Activated CD4-positive, alpha-beta T cell treated with anti-CD3 and anti-CD28 coated beads, Interleukin-2, Interleukin-6, amounts not matched to agents 100 ng/mL and 50 ng/mL, durations not matched to agents 16 hours and 8 hours (primary cell): ENCODE results near the gene PTPRJ.

Experiments used
- DNase-seq: peaks from one replicate; pipeline ENCODE4 v3.0.0-alpha.2; 2020

PTPRJ gene

GRCh38 chr11:47997063-47998053 is 17.0 kb downstream of the PTPRJ start:
- no peak for DNase-seq

DNA sequence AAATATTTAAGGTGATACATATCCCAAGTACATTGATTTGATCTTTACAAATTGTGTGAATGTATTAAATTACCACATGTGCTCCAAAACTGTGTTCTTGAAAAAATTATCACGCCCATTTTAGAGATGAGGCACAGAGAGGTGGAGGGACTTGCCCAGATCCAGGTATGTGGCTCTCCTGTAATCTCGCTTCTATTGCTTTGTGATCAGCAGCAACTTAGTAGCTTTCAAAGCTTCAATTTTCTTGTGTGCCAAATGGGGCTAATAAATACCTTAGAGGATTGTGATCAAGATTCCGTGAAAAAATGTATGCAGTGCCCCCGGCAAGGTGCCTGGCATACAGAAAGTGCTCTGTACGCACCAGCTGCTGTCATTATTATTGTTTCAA is 18.0 kb downstream of the PTPRJ start:
- DNase-seq = no peak

DNA sequence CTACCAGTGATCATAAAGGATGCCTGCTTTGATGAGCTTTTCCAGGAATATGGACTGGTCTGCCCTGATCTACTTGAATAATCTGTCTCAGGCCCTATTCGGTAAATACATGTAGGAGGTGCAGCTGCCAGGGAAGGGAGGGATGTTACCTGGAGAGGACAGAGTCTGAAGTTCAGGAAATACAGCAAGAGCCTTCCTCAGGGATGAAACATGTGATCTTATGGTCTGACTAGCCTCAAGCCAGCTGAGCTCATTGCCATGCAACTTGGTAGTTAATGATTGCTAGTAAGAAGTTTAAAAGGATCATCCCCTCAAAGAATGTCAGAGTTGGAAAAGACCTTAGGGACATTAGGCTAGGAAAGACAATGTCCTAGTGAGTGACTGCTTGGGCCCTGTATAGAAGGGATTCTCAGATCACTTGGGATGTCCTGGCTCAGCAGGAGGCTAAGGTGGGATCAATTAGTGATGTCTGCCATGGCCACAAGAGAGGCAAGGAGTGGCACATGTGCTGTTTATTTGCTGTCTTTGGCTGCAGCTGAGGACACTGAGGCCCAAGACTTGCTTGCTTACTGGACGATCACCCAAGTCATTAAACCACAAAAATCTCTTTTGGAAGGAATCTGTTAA is 18.5 kb downstream of the PTPRJ start:
- DNase-seq = no peak

- DNase-seq = no peak
These were observed 20.1 kb downstream of the PTPRJ start for GRCh38 chr11:48000432-48000831.

DNA sequence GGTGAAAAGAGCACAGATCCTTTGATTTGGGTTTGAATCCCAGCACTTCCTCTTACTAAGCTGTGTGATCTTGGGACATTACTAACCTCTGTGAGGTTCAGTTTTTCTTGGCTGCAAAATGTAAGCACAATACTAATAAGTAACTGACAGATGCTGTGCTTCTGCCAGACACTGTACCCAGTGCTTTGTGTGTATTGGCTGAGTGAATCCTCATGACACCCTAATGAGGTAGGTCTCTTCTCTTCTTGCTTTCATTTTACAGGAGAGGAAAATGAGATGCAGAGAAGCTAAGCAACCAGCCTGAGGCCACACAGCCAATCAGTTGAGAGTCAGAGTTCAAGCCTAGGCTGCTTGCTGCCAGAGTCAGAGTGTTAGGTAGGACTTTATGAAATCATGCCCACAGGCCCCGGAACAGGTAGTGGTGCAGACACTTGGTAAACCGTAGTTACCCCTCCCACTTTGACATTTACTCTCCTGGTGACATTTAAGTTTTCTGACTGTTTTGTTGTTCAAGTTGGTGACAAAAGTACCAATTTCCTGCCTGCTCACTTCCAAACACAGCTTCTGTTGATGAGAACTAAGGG is 21.2 kb downstream of the PTPRJ start:
- DNase-seq = peak; percentile 93

DNA sequence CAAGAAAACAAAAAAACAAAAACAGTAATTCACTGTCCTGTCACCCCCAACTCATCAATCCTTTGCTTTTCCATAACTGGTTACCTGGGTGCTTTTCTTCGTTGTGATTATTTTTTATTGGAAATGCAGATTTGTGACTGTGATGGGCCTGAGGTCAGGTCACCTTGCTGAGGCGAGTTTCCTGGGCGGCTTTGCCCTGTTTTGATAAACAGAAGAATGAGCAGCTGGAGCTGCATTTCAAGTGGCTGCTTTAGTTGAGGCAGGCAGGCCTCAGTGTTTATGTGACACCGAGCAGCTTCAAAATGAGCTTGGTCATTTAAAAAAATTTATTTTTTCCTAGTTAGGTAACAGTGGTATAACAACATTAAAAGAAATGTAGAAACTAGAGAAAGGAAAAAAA is 22.2 kb downstream of the PTPRJ start:
- DNase-seq = no peak

DNA sequence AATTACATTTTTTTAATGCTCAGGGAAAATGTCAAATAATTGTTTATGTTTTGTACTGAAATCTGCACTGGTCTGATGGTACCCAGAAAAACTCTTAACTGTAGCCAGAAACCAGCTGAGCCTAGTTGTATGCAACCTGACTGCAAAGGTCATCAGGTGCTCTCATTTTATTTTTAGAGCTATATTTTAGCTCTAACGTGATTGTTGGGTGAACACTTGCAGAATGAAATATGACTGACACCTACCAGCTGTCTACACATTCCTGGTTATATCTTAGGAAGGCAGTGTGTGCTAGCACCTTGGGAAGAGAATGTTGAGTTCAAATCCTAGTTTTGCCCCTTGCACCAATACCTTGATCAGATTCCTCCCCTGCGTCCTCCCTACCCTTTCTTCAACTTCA is 23.6 kb downstream of the PTPRJ start:
- no peak for DNase-seq

- no peak for DNase-seq
These were observed 24.1 kb downstream of the PTPRJ start for GRCh38 chr11:48004456-48004855.

- peak; percentile 69 for DNase-seq
These were observed 24.8 kb downstream of the PTPRJ start for GRCh38 chr11:48005136-48005535.

DNA sequence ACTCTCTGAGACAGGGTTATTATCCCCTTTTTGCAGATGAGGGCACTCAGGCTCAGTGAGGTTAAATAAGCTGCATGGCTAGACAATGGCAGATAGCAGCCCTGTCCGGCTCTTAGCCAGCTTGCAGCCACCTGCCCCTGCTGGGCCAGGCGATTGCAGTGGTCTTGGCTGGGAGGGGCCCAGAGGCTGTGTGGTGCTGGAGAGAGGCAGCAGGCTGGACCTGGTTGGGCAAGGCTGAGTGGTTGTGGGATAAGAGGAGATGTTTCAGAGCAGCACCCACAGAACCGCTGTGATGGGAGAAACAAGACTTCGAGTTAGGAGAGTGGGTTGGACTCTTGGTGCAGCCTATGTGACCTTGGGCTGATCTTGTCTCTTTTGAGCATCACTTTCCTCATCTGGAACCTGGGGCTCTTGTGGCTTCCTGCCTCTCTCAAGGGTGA is 25.5 kb downstream of the PTPRJ start:
- DNase-seq = peak; percentile 69

- peak; percentile 93 for DNase-seq
These were observed 26.1 kb downstream of the PTPRJ start for GRCh38 chr11:48006301-48006992.

DNA sequence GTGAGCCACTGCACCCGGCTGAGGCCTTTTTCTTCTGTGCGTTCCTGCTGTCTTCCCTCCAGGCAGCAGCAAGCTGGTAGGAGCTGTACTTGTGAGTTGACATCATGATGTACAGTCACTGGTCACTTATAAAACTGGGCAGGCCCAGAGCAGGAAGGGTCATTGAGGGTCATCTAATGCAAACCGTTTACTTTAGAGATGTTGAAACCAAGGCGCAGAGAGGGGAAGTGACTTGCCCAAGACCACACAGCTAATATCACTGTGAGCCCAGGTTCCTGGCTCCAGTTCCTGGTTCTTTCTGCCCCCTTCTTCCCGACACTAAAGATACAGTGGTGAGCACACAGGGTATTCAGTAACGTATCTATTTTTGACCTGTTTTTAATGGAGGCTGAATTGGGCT is 27.3 kb downstream of the PTPRJ start:
- no peak for DNase-seq

DNA sequence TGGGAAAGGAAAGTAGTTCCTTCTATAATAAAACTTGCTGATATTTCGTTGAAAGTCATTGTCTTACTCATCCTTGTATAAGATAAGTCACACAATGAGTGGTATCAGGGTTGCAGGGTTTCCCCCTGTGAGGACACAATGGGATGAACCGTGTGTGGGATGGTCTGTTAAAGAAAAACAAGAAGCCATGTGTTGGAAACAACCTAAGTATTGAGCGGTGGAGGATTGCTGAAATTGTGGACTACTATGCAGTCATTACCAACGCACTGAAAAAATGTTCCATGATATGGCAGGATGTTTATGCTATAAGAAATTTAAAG is 28.6 kb downstream of the PTPRJ start:
- peak; percentile 92 for DNase-seq

- no peak for DNase-seq
These were observed 30.9 kb downstream of the PTPRJ start for GRCh38 chr11:48011102-48011797.

DNA sequence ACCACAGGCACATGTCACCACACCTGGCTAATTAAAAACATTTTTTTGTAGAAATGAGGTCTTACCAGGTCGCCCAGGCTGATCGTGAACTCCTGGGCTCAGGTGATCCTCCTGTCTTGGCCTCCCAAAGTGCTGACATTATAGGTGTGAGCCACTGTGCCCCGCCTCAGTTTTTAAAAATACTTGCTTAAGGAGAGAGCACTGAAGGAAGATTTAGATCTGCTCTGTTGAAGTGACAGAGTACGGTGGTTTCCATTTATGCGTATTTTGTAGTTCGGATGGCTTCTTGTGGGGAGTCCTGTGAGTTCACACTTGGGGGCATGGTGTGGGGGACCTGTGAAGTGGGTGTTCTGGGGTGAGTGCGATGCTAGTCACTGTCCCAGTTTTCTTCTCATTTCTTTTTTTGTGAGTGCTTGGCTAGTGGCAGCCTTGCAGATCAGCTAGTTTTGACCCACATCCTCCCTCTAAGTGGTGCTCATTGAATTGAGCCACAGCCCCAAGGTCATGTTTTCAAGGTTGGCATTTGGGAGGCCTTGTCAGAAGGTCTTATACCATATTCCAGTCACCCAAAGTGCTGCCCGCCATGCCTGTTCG is 31.5 kb downstream of the PTPRJ start:
- peak; percentile 72 for DNase-seq

DNA sequence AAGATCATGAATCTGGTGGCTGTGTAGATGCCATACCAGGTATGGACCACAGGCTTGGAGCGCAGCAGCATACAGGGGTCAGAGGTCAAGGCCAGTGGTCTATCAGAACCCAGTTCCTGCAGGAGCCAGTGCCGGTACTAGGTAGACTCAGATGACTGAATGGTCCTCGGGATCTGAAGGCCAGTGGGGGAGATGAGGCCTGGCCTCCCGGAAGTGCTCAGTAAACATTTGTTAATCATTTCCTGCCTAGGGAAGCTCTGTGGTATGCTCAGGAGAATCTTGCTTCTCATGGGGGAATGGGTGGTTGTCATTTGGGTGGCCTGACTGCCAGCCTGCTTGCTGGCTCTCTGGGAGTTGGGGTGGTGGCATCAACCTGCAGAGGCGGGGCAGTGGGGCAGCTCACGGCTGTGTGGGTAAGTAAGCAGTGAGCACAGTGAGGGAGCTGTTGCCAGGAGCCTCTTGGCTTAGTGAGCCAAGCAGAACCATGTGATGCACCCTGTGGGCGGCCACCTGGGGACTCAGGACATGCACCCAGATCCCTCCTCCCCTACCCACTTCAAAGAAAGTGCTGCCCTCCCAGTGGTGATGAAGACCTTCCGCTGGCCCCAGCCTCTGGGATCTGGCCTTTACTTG is 33.0 kb downstream of the PTPRJ start:
- peak; percentile 88 for DNase-seq

DNA sequence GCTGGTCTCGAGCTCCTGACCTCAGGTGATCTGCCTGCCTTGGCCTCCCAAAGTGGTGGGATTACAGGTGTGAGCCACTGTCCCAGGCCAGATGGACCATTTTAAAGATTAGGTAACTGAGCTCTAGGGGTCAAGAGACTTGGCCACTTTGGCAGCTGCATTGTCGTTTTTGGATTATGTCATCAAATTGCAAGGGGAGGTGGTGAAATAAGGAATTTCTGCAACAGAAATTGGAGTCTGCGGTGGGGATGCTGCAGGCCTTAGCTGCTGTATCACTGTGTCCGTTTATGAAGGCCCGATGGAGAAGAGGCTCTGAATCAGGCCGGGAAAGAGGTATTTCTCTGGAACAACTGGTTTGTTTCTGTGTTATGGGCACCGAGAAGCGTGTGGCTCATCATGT is 34.6 kb downstream of the PTPRJ start:
- DNase-seq = no peak

GRCh38 chr11:48017105-48017830 is 36.9 kb downstream of the PTPRJ start:
- peak; percentile 71 for DNase-seq

GRCh38 chr11:48017831-48018527 is 37.6 kb downstream of the PTPRJ start:
- DNase-seq = no peak

DNA sequence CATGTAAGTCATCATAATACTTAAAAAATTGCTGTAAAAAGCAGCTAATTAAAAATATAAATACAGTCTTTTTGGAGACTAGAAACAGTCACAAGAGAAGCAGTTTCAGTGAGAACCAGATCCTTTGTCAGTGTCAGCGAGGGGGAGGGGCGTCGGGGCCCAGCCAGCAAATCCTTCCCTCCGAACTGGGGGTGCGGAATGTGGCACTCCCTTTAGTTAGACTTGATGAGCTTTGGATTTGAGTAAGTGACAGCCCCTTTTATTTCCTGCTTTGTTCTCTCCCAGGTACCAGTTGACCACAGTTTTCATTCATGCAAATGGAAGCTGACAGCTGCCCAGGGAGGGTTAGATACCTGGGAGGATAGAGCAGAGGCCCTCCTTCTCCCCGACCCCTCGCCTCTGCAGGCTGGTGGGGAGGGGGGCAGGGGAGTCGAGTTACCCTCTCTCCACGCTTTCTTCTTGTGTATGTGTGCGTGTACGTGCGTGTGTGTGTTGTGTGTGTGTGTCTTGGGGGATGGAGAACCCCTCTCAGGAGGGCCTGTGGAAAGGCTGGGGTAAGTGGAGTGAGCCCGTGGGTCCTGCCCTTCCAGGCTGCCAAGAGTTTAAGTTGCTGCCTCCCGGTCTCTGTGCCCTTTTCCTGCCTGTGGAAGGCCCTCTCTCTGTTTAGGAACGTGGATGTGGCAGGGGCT is 38.3 kb downstream of the PTPRJ start:
- DNase-seq = peak; percentile 64
